GM18502 (cell line): ENCODE results near the gene CXCL10.

Source experiments
- ATAC-seq: cut with Tn5 transposase; IDR thresholded peaks from one replicate; pipeline ENCODE4 v1.9.1; 2021; ENCODE audit warnings: mild to moderate bottlenecking; ENCODE audit not compliant: unreplicated experiment, poor library complexity

The CXCL10 gene

DNA sequence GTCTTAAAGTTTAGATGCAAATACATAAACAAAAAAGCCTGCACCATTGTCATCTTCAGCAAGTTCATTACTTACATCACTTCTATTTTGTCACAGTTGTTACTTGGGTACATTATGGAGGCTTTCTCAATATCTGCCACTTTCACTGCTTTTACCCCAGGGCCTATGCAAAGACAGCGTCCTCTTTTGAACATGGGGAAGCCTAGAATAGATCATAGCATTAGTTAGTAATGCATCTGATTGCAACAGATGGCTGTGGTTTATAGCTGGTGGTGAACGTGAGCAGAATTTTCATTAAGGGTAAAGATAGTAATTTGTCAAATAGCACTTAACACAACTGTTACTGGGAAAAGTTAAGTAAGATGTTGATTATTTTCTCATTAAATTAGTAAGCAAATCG is 11.8 kb upstream of the CXCL10 start:
- ATAC-seq: no peak

DNA sequence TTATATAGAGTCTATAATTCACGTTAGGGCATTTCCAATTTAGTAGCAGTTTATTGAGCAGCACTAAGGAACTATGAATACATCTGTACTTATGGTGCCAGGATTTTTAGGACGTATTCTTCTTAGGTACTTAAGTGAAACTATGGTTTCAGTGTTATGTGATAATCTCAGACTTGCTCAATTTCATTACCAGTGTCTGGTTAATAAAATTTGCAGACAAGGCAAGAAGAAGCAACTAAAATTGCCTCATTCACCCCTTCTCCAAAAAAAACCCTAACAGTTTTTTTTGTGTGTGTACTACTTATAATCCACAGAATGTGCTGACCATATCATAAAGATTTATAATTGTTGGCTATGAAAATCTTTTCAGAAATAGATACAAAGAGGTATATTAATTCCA is 6.0 kb upstream of the CXCL10 start:
- no peak for ATAC-seq

GRCh38 chr4:76028350-76028765 is 5.1 kb upstream of the CXCL10 start:
- no peak for ATAC-seq

- no peak for ATAC-seq
Measured at GRCh38 chr4:76024065-76024464, 768 bp upstream of the CXCL10 start.

GRCh38 chr4:76022677-76023076 is 620 bp downstream of the CXCL10 start:
- ATAC-seq: no peak

DNA sequence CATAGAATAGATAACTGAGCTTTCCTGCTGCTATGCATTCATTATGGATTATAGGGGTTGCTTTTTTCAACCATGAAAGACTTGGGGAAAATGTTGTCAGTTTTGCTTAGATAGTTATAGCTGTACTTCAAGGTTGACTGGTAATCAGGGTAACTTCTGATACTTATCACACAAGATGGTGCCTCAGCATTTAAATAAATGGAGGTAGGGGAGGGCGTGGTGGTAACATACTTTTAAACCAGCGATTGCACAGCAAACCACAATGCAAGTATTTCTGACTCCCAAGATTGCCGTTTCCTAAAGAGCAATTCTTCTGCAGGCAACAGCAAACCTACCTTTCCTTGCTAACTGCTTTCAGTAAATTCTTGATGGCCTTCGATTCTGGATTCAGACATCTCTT is 1.3 kb downstream of the CXCL10 start:
- no peak for ATAC-seq

DNA sequence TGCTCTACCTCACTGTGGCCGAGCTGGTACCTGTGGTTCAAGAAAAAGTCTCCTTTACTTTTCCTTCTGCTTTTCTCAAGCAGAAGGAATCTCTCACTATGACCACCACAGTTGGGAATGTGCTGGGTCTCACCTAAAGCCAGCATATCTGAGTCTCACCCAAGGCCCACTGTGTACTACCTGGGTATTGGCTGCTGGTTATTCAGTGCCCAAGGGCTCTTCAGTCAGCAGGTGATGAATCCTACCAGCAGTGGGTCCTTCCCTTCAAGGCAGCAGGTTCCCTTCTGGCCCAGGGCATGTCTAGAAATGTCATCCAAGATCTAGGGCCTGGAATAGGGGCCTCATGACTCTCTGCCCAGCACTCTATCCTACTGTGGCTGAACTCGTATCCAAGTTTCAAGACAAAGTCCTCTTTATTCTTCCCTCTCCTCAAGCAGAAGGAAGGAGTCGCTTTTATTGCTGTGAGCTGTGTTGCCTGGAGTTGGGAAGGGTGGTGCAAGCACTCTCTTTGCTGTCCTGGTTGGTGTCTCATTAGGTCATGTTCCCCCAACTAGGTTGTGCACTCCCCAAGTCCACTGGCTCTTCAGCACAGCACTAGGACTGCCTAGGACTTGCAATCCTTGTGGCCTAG is 6.1 kb downstream of the CXCL10 start:
- ATAC-seq: no peak

DNA sequence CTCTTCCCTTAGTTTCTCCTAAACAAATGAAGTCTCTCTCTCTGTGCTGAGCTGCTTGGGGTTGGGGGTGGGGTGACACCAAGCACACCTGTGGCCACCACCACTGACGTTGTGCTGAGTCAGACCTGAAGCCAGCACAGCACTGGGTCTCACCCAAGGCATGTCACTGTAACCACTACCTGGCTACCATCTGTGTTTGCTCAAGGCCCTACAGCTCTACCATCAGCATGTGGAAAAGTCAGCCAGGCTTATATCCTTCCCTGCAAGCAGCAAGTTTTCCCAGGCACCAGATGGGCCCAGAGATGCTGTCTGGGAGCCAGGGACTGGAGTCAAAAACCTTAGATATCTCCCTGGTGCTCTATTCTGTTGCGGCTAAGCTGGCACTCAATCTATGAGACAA is 6.9 kb downstream of the CXCL10 start:
- ATAC-seq: peak; percentile 80

GRCh38 chr4:76013540-76013939 is 9.8 kb downstream of the CXCL10 start:
- no peak for ATAC-seq

DNA sequence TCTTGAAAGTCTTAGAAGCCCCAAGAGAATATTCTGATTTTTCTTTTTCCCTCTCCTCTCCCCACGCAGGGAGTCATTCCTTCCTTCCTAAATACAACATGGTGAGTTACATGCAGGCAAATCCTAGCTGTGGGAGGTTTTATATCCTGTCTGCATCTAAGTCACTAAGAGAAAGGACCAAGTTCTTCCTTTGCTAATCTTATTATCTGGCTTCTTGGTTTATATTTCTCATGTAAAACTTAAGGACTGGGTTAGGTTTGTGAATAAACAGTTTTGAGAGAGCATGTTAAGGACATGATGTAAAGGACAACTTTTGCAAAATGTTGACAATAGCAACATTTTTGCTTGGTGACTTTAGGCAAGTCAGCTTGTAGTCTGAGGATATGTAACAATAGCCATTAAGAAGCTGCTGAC is 10.9 kb downstream of the CXCL10 start:
- no peak for ATAC-seq

DNA sequence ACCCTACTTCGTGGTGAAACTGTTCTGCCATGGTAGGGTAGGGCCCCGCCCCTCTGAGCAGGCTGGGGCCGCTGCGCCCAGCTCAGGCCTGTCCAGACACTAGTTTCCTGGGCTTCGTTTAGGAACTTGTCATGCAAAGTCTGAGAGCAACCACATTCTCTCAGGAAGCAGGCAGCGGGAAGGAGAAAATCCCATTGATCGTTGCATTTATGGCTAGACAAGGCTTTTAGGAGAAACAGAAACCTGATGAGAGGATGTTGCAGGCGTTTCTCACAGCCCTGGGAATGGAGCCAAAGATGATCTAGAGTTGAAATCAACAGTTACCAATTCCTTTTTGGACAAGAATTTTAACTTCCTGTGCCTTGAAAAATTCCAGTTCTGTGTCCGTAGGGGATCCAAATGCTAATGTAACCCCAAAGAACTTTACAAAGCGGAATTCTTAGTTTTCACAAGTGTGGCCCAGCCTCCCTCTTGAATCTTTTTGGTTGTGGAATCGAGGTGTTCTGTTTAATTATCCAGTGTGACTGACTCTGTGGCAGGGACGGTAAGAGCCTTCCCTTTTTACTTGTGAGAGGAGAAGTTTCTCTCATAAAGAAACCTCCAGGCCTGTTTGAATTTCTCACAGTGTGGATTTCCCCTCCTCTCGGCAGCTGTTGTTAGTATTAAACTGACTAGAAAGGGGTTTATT is 11.5 kb downstream of the CXCL10 start:
- peak; percentile 65 for ATAC-seq

GRCh38 chr4:76011018-76011670 is 12.2 kb downstream of the CXCL10 start:
- no peak for ATAC-seq

DNA sequence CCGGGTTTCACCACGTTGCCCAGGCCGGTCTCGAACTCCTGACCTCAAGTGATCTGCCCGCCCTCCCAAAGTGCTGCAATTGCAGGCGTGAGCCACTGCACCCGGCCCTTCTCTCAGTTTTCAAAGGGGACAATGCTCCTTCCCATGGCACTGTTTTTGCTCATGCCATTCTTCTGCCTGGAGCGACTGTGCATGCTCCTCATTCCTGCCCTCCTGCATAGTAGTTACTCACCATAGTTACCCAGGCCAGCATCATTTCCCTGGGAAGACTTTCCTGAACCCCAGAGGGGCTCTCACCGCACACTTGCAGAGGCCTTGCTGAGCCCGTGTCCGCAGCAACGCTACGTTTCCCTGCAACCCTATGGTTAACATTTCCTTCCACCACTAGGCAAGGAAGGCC is 12.7 kb downstream of the CXCL10 start:
- no peak for ATAC-seq

DNA sequence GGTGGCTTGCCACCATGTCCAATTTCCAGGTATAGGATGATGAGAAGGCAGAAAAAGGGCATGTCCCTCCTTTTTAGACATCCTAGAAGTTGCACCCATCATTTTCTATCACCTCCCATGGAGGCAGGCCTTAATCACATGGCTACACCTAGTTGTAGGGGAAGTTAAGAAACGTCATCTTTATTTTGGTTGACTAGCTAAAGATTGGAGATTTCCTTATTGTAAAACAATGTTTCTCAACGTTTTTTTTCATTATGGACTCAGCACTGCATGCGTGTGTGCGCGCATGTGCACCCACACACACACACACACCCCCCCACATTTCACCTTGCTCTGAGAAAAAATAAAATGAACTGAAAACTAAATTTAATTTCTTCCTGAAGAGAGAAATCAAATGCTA is 14.0 kb downstream of the CXCL10 start:
- ATAC-seq: no peak

- no peak for ATAC-seq
Measured at GRCh38 chr4:76007089-76007862, 16.0 kb downstream of the CXCL10 start, which contains the start of gene CXCL9. CXCL9 (minus strand) TSS chr4:76007509; CDS start chr4:76007449, 60 bp downstream.

- ATAC-seq: no peak
Measured at GRCh38 chr4:76003620-76004019, 19.7 kb downstream of the CXCL10 start.

DNA sequence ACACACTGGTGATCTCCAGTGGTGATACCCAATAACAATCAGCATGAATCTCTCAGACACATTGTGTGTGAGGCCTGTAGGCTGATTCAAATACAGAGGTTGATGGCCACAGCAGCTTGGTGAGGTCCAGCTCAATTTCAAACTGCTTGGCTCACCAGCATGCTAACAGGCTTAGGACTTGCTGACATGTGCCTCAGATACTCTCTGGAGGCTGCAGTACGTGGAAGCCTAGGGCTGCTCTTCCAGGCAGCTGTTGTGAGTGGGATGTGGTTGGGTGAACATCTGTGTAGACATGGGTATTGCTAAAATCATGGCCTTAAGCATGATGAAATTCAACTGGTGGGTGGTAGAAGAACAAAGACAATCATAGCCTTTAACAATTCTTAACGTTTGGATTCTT is 20.3 kb downstream of the CXCL10 start:
- no peak for ATAC-seq

DNA sequence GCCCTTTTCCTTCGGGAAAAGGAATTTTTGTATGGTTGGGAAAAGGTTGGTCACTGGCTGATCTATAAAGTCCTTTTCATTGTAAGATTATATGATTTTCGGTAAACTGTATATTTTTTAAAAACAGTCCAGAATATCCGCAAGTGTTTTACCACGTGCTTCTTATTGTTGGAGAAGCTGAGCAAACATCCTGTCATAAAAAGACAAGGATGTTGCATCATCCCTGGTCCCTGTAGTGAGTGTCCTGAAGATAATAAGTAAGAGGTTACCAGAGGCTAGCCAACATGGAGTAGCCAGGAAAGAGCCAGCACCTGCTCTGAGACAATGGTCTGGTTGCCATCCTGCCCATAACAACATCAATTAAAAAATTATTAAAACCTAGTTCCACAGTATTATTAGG is 21.1 kb downstream of the CXCL10 start:
- no peak for ATAC-seq

- ATAC-seq: no peak
Measured at GRCh38 chr4:76001700-76002099, 21.6 kb downstream of the CXCL10 start.

GRCh38 chr4:76000279-76000678 is 23.0 kb downstream of the CXCL10 start:
- no peak for ATAC-seq
